Spleen (tissue), 7 donors: ENCODE results near the gene UQCR11.

Source experiments
- POLR2A ChIP-seq, 3 donors: fragments of 450-650 bp; IDR thresholded peaks; one replicate each; pipeline ENCODE4 v1.5.1; 2017; ENCODE audit warnings: antibody characterized with exemption in 3 of 3, mild to moderate bottlenecking in 1 of 3
- TF ChIP-seq, protein P1 (sequence below), 11 experiments: fragments of 200-600 bp in 7 of 11; fragments of 450-650 bp in 4 of 11; sonication (generic) in 4 of 11; IDR thresholded peaks in 8 of 11; conservative IDR thresholded peaks in 3 of 11; 1 replicate in 7 of 11; 2 replicates in 4 of 11; pipeline versions ENCODE4 v1.4.0 to v1.8.0; 2016 to 2021; ENCODE audit warnings: antibody characterized with exemption in 11 of 11, inconsistent platforms in 4 of 11, mild to moderate bottlenecking in 1 of 11
- donor health status: DM: no; HTN: no; CAD: no; lungs with moderate emphysema.
- donor health status: DM: no; HTN: no; CAD: no.
- donor health status: DM: no; HTN: no; CAD: no.

DNA sequence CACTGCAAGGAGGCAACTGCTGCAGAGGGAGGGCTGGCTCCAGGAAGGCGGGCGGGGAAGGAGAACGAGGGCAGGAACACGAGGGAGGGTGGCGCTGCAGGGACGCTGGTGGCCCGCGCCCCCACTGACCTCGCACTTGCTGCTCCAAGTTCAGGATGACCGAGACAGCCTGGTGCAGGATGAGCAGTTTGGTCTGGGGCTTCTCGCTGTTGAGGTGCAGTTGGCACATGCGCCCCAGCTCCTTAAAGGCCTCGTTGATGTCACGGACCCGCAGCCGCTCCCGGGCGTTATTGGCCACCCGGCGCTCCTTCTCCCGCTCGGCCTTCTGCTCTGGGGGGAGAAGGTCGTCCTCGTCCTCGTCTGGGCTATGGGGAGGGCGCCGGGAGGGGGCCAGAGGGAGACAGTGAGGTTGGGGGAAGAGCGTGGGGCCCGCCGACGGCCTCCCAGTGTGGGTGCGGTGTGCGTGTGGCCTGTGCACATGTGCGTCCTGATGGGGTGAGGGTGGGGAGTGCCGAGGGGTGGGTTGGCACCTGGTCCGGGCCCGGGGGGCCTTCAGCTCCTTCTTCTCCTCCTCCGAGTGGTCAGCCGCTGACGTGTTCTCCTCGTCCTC lies 10.0 kb upstream of the UQCR11 start:
- TF ChIP-seq, protein P1, sequence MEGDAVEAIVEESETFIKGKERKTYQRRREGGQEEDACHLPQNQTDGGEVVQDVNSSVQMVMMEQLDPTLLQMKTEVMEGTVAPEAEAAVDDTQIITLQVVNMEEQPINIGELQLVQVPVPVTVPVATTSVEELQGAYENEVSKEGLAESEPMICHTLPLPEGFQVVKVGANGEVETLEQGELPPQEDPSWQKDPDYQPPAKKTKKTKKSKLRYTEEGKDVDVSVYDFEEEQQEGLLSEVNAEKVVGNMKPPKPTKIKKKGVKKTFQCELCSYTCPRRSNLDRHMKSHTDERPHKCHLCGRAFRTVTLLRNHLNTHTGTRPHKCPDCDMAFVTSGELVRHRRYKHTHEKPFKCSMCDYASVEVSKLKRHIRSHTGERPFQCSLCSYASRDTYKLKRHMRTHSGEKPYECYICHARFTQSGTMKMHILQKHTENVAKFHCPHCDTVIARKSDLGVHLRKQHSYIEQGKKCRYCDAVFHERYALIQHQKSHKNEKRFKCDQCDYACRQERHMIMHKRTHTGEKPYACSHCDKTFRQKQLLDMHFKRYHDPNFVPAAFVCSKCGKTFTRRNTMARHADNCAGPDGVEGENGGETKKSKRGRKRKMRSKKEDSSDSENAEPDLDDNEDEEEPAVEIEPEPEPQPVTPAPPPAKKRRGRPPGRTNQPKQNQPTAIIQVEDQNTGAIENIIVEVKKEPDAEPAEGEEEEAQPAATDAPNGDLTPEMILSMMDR (IDR thresholded peaks at IDR 0.05 in 8 of 11, conservative IDR thresholded peaks at IDR 0.05 in 3 of 11): no peak
- no peak for TF ChIP-seq POLR2A (IDR thresholded peaks at IDR 0.05)
